ENCODE measurements around the gene CORO6.

GRCh38 chr17:29616300-29617048, 6.2 kb downstream of the CORO6 start:
- TF ChIP-seq CTCF (conservative IDR thresholded peaks at IDR 0.05) (no peak), ZFX (IDR thresholded peaks at IDR 0.05) (no peak)
